Measurements from ENCODE around the gene AKR1B1. TPM values are rescaled to one million over a fixed set of nuclear protein-coding genes. Genes with fewer than 3 reads are reported as not detected.

AKR1B1 gene
- total and polyA plus RNA-seq, 2 donors (not counting 3 experiments of a cell fraction or from before 2014, with no cell fraction given) = 159 to 193 TPM

DNA sequence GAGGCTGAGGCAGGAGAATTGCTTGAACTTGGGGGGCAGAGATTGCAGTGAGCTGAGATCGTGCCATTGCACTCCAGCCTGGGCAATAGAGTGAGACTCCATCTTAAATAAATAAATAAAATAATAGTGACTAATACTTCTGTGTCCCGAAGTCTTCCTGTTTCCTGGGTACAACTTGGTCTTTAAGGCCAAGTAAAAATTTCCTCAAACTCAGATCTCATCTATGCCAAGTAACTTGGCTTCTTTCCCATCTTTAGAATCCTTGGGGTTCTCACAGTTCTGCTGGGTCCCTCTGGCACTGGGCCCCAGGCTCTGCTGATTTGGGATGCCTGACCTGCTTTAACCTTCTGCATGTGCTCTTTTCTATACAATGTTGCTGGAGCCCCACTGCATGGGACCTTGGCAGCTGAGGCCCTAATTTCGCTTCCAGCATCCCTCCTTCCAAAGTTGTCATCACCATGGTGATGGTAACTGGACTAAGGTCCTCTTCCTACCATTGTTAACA lies 45.8 kb upstream of the AKR1B1 start:
- no peak overlapping the region for H2AFZ ChIP-seq (ENCODE audit: low read depth, low read length)
- BruUV-seq (replicated peaks) = no TSS peak
- no peaks in the 10 kb centered on the region for H4K20me1 ChIP-seq (replicated peaks; ENCODE audit: control insufficient read depth, extremely low read depth, insufficient read depth, low read length)
- intact Hi-C loops (cut with micrococcal nuclease) (loop anchor here (2.0 kb wide), 1 partner anchor 46 kb away; the partner anchor contains the start of gene AKR1B1), dilution Hi-C loops (cut with MboI; ENCODE audit: extremely low pct_ligation_motif_present, low sequenced_read_pairs) (no loop called here)
- no peaks in the 10 kb centered on the region for H3K79me2 ChIP-seq (ENCODE audit: control insufficient read depth, insufficient read depth, low read length)
- no peak overlapping the region for H3K27ac ChIP-seq (ENCODE audit: insufficient read depth, low read depth, low read length)
- TF ChIP-seq POLR2A (IDR thresholded peaks at IDR 0.05; ENCODE audit: low read depth, low read length) (no peak), JUN (IDR thresholded peaks at IDR 0.05; ENCODE audit: borderline replicate concordance, insufficient read depth, insufficient read length, low read depth) (no peak), MYC (IDR thresholded peaks at IDR 0.05; ENCODE audit: low read depth, low read length) (no peak), EZH2 (IDR thresholded peaks at IDR 0.05; ENCODE audit: borderline replicate concordance, low read depth, low read length, severe bottlenecking) (no peak), GATA2 (IDR thresholded peaks at IDR 0.05; ENCODE audit: insufficient read depth, insufficient read length, low read depth, low read length) (no peak), CTCF (IDR thresholded peaks at IDR 0.05; ENCODE audit: extremely low read depth in 1 of 2, insufficient read depth in 1 of 2, low read depth in 1 of 2, low read length in 2 of 2) (no peak), FOS (IDR thresholded peaks at IDR 0.05; ENCODE audit: borderline replicate concordance, insufficient read depth, low read length) (peak; percentile 15), POLR2AphosphoS5 (IDR thresholded peaks at IDR 0.05; ENCODE audit: insufficient read depth, low read depth, low read length) (peak; percentile 21)
- TF ChIP-seq, protein P1, sequence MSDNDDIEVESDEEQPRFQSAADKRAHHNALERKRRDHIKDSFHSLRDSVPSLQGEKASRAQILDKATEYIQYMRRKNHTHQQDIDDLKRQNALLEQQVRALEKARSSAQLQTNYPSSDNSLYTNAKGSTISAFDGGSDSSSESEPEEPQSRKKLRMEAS (IDR thresholded peaks at IDR 0.05; ENCODE audit: insufficient read depth, insufficient read length) = no peak
- DNase-seq (ENCODE audit: low read depth, low spot score) = peak; percentile 22
- no peak overlapping the region for H3K9ac ChIP-seq (replicated peaks; ENCODE audit: extremely low read depth, insufficient read depth, low read length)
- H3K36me3 ChIP-seq (ENCODE audit: control insufficient read depth in 2 of 2, extremely low read depth in 1 of 2, insufficient read depth in 2 of 2, low read length in 2 of 2) = no peaks in the 10 kb centered on the region
- peaks cover 6% of the 10 kb centered on the region for H3K4me1 ChIP-seq (ENCODE audit: control insufficient read depth, extremely low read depth, insufficient read depth, low read length)
- FAIRE-seq = no peak
- no peaks in the 10 kb centered on the region for H3K9me3 ChIP-seq (replicated peaks; ENCODE audit: control insufficient read depth, insufficient read depth, low read length)
- H3K27me3 ChIP-seq (ENCODE audit: control insufficient read depth in 2 of 2, insufficient read depth in 2 of 2, low read length in 2 of 2) = no peaks in the 10 kb centered on the region
- no peak overlapping the region for H3K4me3 ChIP-seq (replicated peaks in 1 of 3; ENCODE audit: insufficient read depth in 1 of 3, low read depth in 1 of 3, low read length in 3 of 3)
- no peaks in the 10 kb centered on the region for H3K9me1 ChIP-seq (replicated peaks; ENCODE audit: control insufficient read depth, extremely low read depth, insufficient read depth, low read length)
- peak overlapping the region; percentile 35 for H3K4me2 ChIP-seq (ENCODE audit: insufficient read depth, low read length)
- CTCF ChIA-PET = interaction anchor here (2.6 kb wide), 1 partner anchor 72 kb away, joined by 11 read pairs; no protein-coding TSS in a partner anchor
- POLR2A ChIA-PET = no interaction called here

Data from endothelial cell of umbilical vein (primary cell).